ENCODE measurements around the gene MED22. TPM values are rescaled to one million over a fixed set of nuclear protein-coding genes. Genes with fewer than 3 reads are reported as not detected.

MED22 gene
- polyA plus RNA-seq, 1 experiment, result 28.3 TPM

GRCh38 chr9:133375116-133375723 lies 27.3 kb upstream of the MED22 start:
- ChIA-PET POLR2A (no interaction called here), CTCF (interaction anchor here (1.0 to 1.6 kb wide), 2 partner anchors 25 to 42 kb away, joined by 3 read pairs; no protein-coding TSS in a partner anchor)
- DNase-seq (ENCODE audit: low read depth), result no peak

GRCh38 chr9:133374612-133375115 lies 26.7 kb upstream of the MED22 start:
- no peak for TF ChIP-seq CTCF (IDR thresholded peaks at IDR 0.05; ENCODE audit: insufficient read depth, low read depth, low read length)
- peaks cover 17% of the 10 kb centered on the region for H3K36me3 ChIP-seq (ENCODE audit: control insufficient read depth, insufficient read depth, low read length)
- H3K4me3 ChIP-seq (ENCODE audit: low read depth, low read length), result peak overlapping the region; percentile 77
- CTCF ChIA-PET, result interaction anchor here (0.7 to 1.6 kb wide), 6 partner anchors 9 to 1539 kb away, joined by 3 read pairs; no protein-coding TSS in a partner anchor
- no peak for DNase-seq (ENCODE audit: low read depth)
- POLR2A ChIA-PET, result no interaction called here
- no peaks in the 10 kb centered on the region for H3K27me3 ChIP-seq (ENCODE audit: control insufficient read depth, insufficient read depth, low read length)

More at GRCh38 chr9:133375116-133375723, 27.3 kb upstream of the MED22 start:
- H3K4me3 ChIP-seq (ENCODE audit: low read depth, low read length), result peak overlapping the region; percentile 77
- H3K36me3 ChIP-seq (ENCODE audit: control insufficient read depth, insufficient read depth, low read length), result peaks cover 14% of the 10 kb centered on the region
- no peaks in the 10 kb centered on the region for H3K27me3 ChIP-seq (ENCODE audit: control insufficient read depth, insufficient read depth, low read length)
- no peak for TF ChIP-seq CTCF (IDR thresholded peaks at IDR 0.05; ENCODE audit: insufficient read depth, low read depth, low read length)

DNA sequence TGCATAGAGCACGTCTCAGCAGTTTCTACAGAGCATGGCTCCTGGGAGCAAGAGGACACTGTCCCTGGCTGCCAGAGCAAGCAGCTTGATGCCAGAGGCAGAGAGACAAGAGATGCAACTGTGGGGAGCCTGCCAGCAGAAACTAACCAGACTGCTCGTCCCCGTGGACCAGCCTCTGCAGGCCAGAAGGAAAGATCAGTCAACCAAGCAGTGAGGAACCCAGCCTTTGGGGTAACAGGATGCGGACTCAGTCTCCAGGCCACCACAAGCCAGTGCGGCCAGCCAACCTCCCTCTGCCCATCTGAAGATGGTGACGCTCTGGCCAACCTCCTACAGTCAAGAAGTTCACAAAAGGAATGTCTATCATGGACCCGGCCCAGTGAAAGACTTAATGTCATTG lies 24.2 kb upstream of the MED22 start:
- ChIA-PET CTCF (interaction anchor here (0.6 to 2.8 kb wide), 3 partner anchors 9 to 1842 kb away, joined by 3 to 7 read pairs (median 4); no protein-coding TSS in a partner anchor), POLR2A (no interaction called here)

DNA sequence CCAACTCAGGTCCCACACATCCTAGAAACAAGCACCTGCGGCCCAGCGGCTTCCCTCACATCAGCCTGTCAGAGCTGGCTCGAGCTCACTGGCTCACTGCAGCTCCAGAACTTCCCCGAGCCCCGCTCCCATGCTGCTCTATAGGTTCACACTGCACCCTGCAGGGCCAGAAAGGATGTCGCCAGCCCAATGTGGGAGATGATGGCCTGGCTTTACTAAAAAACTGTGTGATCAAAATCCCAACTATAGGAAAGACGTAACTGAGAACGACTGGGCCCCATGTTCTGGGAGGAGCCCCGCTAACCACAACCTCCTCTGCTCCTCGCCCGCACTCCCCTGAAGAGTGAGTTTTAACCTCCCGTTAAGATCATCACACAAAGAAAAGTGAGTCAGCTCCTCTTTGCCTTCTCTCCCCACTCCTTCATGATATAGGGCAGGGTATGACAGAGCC lies 23.4 kb upstream of the MED22 start:
- ChIA-PET CTCF (interaction anchor here (1.4 to 2.8 kb wide), 2 partner anchors 8 to 19 kb away, joined by 4 to 7 read pairs; no protein-coding TSS in a partner anchor), POLR2A (no interaction called here)
- no peak overlapping the region for H3K4me3 ChIP-seq (ENCODE audit: low read depth, low read length)
- H3K27me3 ChIP-seq (ENCODE audit: control insufficient read depth, insufficient read depth, low read length), result no peaks in the 10 kb centered on the region
- no peak for DNase-seq (ENCODE audit: low read depth)
- H3K36me3 ChIP-seq (ENCODE audit: control insufficient read depth, insufficient read depth, low read length), result peaks cover 31% of the 10 kb centered on the region
- TF ChIP-seq CTCF (IDR thresholded peaks at IDR 0.05; ENCODE audit: insufficient read depth, low read depth, low read length), result no peak

More for the DNA sequence above, 24.2 kb upstream of the MED22 start:
- Histone ChIP-seq H3K36me3 (ENCODE audit: control insufficient read depth, insufficient read depth, low read length) (peaks cover 24% of the 10 kb centered on the region), H3K27me3 (ENCODE audit: control insufficient read depth, insufficient read depth, low read length) (no peaks in the 10 kb centered on the region), H3K4me3 (ENCODE audit: low read depth, low read length) (no peak overlapping the region)
- TF ChIP-seq CTCF (IDR thresholded peaks at IDR 0.05; ENCODE audit: insufficient read depth, low read depth, low read length), result no peak
- no peak for DNase-seq (ENCODE audit: low read depth)

DNA sequence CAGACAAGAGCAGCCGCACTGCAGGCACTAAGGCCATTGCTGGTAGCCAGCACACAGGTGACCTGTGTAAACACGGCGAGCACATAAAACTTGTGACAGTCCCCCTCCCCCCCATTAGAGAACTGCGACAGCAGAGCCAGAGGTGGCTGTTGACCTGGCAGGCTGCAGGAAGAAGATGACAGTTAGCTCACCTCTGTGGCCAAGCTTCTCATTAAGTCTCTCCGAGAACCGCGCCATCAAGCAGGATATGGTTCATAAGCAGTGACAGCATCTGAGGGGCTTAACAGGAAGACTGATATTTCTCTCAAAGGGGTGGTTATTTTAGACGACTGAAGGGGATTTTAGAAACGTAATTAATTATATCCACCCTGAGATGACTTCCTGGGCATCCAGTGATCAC lies 22.8 kb upstream of the MED22 start:
- Histone ChIP-seq H3K27me3 (ENCODE audit: control insufficient read depth, insufficient read depth, low read length) (no peaks in the 10 kb centered on the region), H3K36me3 (ENCODE audit: control insufficient read depth, insufficient read depth, low read length) (peaks cover 33% of the 10 kb centered on the region), H3K4me3 (ENCODE audit: low read depth, low read length) (no peak overlapping the region)
- no peak for TF ChIP-seq CTCF (IDR thresholded peaks at IDR 0.05; ENCODE audit: insufficient read depth, low read depth, low read length)
- no peak for DNase-seq (ENCODE audit: low read depth)
- ChIA-PET POLR2A (no interaction called here), CTCF (no interaction called here)
